ENCODE measurements around the gene DUSP1.
A peak's percentile ranks its signal among the peaks of the same experiment; 100 is the strongest.

DUSP1 gene

GRCh38 chr5:172745406-172745805, 25.6 kb downstream of the DUSP1 start:
- Mint-ChIP-seq H3K27me3 (ENCODE audit: low read depth, poor library complexity) (peaks cover 20% of the 10 kb centered on the region), H3K27ac (no peak overlapping the region), H3K36me3 (ENCODE audit: low read depth) (no peaks in the 10 kb centered on the region), H3K4me3 (no peak overlapping the region), H3K9me3 (peaks cover 24% of the 10 kb centered on the region), H3K4me1 (peaks cover 22% of the 10 kb centered on the region)
- no peak for DNase-seq
- no peak for TF ChIP-seq CTCF (IDR thresholded peaks at IDR 0.05)

- no peak for TF ChIP-seq CTCF (IDR thresholded peaks at IDR 0.05)
- Mint-ChIP-seq H3K27ac (no peak overlapping the region), H3K36me3 (ENCODE audit: low read depth) (no peaks in the 10 kb centered on the region), H3K9me3 (peaks cover 24% of the 10 kb centered on the region), H3K4me3 (no peak overlapping the region), H3K27me3 (ENCODE audit: low read depth, poor library complexity) (peaks cover 19% of the 10 kb centered on the region), H3K4me1 (peaks cover 14% of the 10 kb centered on the region)
- DNase-seq: no peak
These were observed 26.6 kb downstream of the DUSP1 start for GRCh38 chr5:172744123-172745104.

DNA sequence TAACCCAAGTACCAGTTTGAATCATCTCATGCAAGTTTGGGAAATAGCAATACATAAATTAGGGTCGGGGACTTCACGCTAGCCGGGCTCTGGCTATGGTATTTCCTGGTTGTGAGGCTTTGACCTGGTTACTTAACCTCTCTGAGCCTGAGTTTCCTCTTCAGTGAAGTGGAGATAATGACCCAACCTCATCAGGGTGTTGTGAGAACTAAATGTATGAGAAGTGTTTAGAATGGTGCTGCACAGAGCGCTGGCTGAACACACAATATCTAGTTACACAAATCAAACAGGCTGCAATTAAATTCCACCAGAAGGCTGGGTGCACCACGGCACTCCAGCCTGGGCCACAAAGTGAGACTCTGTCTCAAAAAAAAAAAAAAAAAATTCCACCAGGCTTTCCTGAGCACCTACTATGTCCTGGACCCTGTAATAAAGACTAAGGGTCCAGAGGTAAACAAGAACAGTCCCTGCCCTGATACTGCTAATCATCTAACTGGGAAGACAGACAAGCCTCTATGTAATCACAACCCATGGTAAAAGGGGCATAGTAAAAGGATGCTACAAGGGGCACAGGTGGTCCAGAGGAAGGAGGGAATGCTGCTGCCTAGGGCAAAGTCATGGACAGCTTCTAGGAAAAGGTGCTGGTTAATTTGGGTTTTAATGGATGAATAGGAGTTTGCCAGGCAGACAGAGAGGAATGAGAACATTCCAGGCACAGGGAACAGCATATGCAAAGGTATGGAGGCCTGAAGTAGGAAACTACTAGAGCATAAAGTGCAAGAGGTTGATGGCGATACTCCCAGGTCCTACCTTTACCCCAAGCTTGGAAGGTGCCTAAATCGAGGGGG, 27.7 kb downstream of the DUSP1 start:
- Mint-ChIP-seq H3K36me3 (ENCODE audit: low read depth) (no peaks in the 10 kb centered on the region), H3K4me1 (peaks cover 14% of the 10 kb centered on the region), H3K4me3 (no peak overlapping the region), H3K27me3 (ENCODE audit: low read depth, poor library complexity) (peaks cover 16% of the 10 kb centered on the region), H3K27ac (no peak overlapping the region), H3K9me3 (peaks cover 24% of the 10 kb centered on the region)
- no peak for TF ChIP-seq CTCF (IDR thresholded peaks at IDR 0.05)
- DNase-seq: no peak

- Mint-ChIP-seq H3K9me3 (peaks cover 6% of the 10 kb centered on the region), H3K27ac (peak overlapping the region; percentile 47), H3K4me1 (peaks cover 24% of the 10 kb centered on the region), H3K36me3 (ENCODE audit: low read depth) (no peaks in the 10 kb centered on the region), H3K27me3 (ENCODE audit: low read depth, poor library complexity) (peaks cover 13% of the 10 kb centered on the region), H3K4me3 (no peak overlapping the region)
- DNase-seq: no peak
- TF ChIP-seq CTCF (IDR thresholded peaks at IDR 0.05): no peak
These were observed 29.8 kb downstream of the DUSP1 start for GRCh38 chr5:172741206-172741582.

DNA sequence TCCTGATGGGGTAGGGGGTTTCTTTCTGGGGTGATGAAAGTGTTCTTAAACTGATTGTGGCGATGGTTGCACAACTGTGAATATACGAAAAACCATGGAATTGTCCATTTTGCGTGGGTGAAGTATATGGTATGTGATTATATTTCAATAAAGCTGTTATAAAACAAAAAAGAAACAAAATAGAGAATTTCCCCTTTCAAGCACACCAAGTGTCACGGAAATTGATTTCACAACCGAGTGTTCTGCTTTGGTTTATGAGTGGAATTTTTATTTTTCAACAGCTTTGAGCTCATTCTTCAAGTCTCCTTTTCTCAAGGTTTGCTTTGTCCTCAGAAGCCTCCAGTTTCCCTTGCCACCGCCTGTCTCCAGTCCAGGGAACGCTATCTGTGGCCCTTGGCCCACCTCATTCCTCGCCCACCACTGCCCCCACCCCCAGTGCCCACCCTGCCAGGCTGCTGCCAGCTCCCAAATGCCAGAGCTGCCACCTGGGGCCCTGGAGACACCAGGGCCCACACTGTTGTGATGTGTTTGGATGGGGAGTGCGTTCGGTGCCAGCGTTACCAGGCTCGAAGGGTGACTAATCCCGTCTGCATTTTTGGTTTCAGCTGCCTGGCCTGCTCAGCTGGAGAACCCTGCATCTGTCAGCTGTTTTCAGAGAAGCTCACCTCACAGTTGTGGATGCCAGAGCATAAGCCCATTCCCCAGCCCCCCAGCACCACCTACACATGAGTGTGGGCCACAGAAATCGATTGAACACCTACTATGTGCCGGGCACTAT, 30.4 kb downstream of the DUSP1 start:
- DNase-seq: no peak
- peaks cover 28% of the 10 kb centered on the region for H3K4me1 Mint-ChIP-seq

More for the DNA sequence above, 30.4 kb downstream of the DUSP1 start:
- Mint-ChIP-seq H3K9me3 (peaks cover under 1% of the 10 kb centered on the region), H3K36me3 (ENCODE audit: low read depth) (no peaks in the 10 kb centered on the region), H3K4me3 (no peak overlapping the region), H3K27me3 (ENCODE audit: low read depth, poor library complexity) (peaks cover 13% of the 10 kb centered on the region), H3K27ac (no peak overlapping the region)
- TF ChIP-seq CTCF (IDR thresholded peaks at IDR 0.05): no peak
